NCI-H2107 treated with DMSO at 0.1 percent for 48 hours (cell line): Measurements from ENCODE around the gene HOXC6.

Experiments
- DNase-seq: peaks from one replicate; lab custom pipeline; 2025; ENCODE audit not compliant: unreplicated experiment; lab: John Stamatoyannopoulos, UW

Gene HOXC6

GRCh38 chr12:54001283-54002187 is 26.7 kb upstream of the HOXC6 start:
- DNase-seq, result no peak

- DNase-seq, result no peak
These were observed 25.8 kb upstream of the HOXC6 start for GRCh38 chr12:54002278-54002914.

GRCh38 chr12:54002915-54003389 is 25.3 kb upstream of the HOXC6 start:
- DNase-seq, result no peak

GRCh38 chr12:54003625-54004024 is 24.6 kb upstream of the HOXC6 start:
- DNase-seq, result no peak

- no peak for DNase-seq
These were observed 24.0 kb upstream of the HOXC6 start for GRCh38 chr12:54004063-54004840.

GRCh38 chr12:54004841-54005530 is 23.3 kb upstream of the HOXC6 start:
- DNase-seq, result no peak

- DNase-seq, result no peak
These were observed 22.7 kb upstream of the HOXC6 start for GRCh38 chr12:54005531-54005852.

GRCh38 chr12:54005853-54006558 is 22.2 kb upstream of the HOXC6 start:
- DNase-seq, result peak; percentile 26

GRCh38 chr12:54006559-54007220 is 21.6 kb upstream of the HOXC6 start:
- no peak for DNase-seq

GRCh38 chr12:54007538-54008259 is 20.5 kb upstream of the HOXC6 start:
- DNase-seq, result no peak

GRCh38 chr12:54008260-54008552 is 20.0 kb upstream of the HOXC6 start:
- DNase-seq, result no peak

- no peak for DNase-seq
These were observed 18.8 kb upstream of the HOXC6 start for GRCh38 chr12:54009171-54010052.

GRCh38 chr12:54010053-54010971 is 17.9 kb upstream of the HOXC6 start:
- DNase-seq, result no peak

- DNase-seq, result no peak
These were observed 17.1 kb upstream of the HOXC6 start for GRCh38 chr12:54010972-54011664.

- no peak for DNase-seq
These were observed 16.3 kb upstream of the HOXC6 start for GRCh38 chr12:54011665-54012532.
